SJSA1 (cell line): ENCODE measurements around the gene RAC2. TPM values are rescaled to one million over a fixed set of nuclear protein-coding genes. Genes with fewer than 3 reads are reported as not detected.
"Not testable (repeated sequence)": the region's sequence is repeated elsewhere in the genome, so short reads cannot be mapped to it uniquely, and the experiment has no call there.

Experiments used
- DNase-seq, 2 experiments: peaks; one replicate each; pipeline ENCODE4 v3.0.0-alpha.2; 2015 to 2020; ENCODE audit warnings: low spot score in 2 of 2, low read depth in 1 of 2
- H3K27ac ChIP-seq: fragments of 250-450 bp; sonication (Bioruptor Pico); 2 replicates; pipeline ENCODE4 v1.5.1; 2020; ENCODE audit warnings: mild to moderate bottlenecking, moderate library complexity
- H3K27me3 ChIP-seq: fragments of 250-450 bp; sonication (Bioruptor Pico); replicated peaks from 2 replicates; pipeline ENCODE4 v1.5.1; 2020; ENCODE audit warnings: mild to moderate bottlenecking, moderate library complexity
- H3K36me3 ChIP-seq: fragments of 250-450 bp; sonication (Bioruptor Pico); 2 replicates; pipeline ENCODE4 v1.5.1; 2020; ENCODE audit warnings: mild to moderate bottlenecking
- H3K4me1 ChIP-seq: fragments of 250-450 bp; sonication (Bioruptor Pico); replicated peaks from 2 replicates; pipeline ENCODE4 v1.6.1; 2021; ENCODE audit warnings: mild to moderate bottlenecking
- H3K4me3 ChIP-seq: fragments of 250-450 bp; sonication (Bioruptor Pico); 2 replicates; pipeline ENCODE4 v1.5.1; 2020; ENCODE audit warnings: mild to moderate bottlenecking
- H3K9me3 ChIP-seq: fragments of 250-450 bp; sonication (Bioruptor Pico); replicated peaks from 2 replicates; pipeline ENCODE4 v1.5.1; 2020; ENCODE audit warnings: mild to moderate bottlenecking
- total RNA-seq: library from RNA; depleted of rRNA; stranded (reverse); fragments of >200 nt; shearing (Covaris generic); gene quantifications from 2 replicates; pipeline ENCODE4 v1.2.3, GENCODE V29; 2014

Gene RAC2
- total RNA-seq, 1 experiment from 2014 or later = 2.1 TPM

DNA sequence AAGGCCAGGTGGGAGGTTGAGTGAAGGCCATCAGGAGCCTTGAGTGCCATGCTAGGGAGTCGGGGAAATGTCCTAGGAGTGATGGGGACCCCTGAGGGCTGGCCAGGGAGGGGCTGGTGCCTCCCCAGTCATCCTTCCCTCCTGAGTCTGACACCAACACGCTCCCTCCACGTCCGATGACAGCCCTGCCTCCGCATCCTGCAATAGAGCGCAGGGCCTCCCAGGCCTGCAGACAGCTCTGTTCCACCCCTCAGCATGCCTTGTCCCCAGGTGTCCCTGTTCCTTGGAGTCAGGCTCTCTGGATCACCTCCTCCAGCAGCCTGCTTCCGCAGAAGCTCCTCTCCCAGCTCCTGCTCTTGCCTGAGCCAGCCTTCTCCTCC, 3.1 kb downstream of the RAC2 start:
- DNase-seq = no peak

DNA sequence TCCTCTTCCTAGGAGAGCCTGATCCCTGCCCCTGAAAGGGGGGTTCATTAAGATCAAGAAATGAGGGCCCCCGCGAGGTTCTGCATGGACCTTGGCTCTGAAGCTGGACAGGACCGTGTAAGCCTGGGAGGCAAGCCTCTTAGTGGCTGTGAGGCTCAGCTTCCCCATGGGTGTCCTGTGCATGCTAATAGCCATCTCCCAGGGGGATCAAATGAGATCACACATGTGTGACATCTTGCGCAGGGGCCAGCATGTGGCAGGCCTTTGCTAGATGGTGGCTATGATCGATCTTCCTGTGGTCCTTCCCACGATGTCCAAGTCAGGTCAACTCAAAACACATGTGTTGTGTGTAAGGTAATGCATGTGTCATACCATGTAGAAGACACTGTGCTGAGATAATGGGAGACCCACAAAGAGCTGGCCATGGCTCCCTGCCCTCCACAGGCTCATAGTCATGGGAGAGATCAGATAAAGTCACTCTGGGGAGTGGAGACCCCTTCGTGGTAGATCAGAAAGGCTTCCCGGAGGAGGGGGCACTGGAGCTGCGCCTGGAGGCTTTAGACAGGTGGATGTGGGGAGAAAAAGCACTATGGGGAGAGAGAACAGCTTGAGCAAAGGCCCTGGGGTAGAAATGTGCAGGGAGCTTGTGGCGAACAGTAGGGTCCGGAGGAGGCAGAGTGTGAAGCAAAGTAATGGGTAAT, 3.7 kb downstream of the RAC2 start:
- DNase-seq = no peak
- H3K4me3 ChIP-seq = no peak overlapping the region

More for the DNA sequence above, 3.1 kb downstream of the RAC2 start:
- Histone ChIP-seq H3K27me3 (no peaks in the 10 kb centered on the region), H3K27ac (no peak overlapping the region), H3K4me1 (peaks cover 17% of the 10 kb centered on the region), H3K9me3 (no peaks in the 10 kb centered on the region), H3K36me3 (no peaks in the 10 kb centered on the region), H3K4me3 (no peak overlapping the region)

DNA sequence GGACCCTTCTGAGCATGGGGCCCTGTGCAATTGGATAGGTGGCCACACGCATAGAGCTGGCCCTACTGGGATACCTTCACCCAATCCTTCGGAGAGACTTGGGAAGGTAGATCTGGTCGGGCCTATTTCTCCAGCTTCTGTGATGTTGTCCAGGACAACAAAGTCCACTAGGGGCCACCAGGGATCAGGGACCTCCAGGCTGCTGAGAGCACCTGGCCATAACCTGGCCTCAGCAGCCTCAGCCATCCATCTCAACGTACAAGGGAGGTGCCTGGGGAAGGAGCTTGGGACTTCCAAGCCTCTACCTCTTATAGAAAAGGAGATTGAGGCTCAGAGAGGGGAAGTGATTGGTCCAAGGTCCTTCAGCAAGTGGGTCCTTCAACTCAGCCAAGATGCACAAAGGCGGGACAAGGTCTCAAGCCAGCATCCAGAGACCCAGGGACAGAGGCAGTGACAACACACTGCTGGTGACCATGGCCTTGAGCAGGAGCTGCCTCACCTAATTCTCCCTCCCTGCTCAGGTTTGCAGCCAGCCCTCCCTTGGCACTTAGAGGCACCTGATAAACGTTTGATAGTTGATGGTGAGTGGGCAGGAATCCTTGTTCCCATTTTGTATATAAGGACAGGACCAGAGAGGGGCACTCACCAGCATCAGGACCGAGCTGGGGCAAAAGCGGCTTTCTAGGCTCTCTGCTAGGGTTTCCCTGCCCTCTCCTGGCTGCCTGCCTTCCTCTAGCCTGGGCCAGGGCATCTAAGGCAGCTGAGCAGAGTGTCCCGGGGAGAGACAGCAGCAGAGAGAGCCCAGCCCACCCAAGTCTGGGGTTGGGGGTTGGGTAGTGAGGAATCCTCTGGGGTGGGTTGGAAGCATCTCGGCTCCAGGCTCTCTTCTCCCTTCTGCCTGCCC, 4.5 kb downstream of the RAC2 start:
- no peaks in the 10 kb centered on the region for H3K9me3 ChIP-seq
- no peak overlapping the region for H3K4me3 ChIP-seq
- H3K27me3 ChIP-seq = no peaks in the 10 kb centered on the region
- DNase-seq = no peak
- peaks cover 17% of the 10 kb centered on the region for H3K4me1 ChIP-seq
- H3K27ac ChIP-seq = no peak overlapping the region
- H3K36me3 ChIP-seq = no peaks in the 10 kb centered on the region

More for the DNA sequence above, 3.7 kb downstream of the RAC2 start:
- peaks cover 17% of the 10 kb centered on the region for H3K4me1 ChIP-seq
- no peaks in the 10 kb centered on the region for H3K36me3 ChIP-seq
- no peaks in the 10 kb centered on the region for H3K9me3 ChIP-seq
- no peaks in the 10 kb centered on the region for H3K27me3 ChIP-seq
- H3K27ac ChIP-seq = no peak overlapping the region

DNA sequence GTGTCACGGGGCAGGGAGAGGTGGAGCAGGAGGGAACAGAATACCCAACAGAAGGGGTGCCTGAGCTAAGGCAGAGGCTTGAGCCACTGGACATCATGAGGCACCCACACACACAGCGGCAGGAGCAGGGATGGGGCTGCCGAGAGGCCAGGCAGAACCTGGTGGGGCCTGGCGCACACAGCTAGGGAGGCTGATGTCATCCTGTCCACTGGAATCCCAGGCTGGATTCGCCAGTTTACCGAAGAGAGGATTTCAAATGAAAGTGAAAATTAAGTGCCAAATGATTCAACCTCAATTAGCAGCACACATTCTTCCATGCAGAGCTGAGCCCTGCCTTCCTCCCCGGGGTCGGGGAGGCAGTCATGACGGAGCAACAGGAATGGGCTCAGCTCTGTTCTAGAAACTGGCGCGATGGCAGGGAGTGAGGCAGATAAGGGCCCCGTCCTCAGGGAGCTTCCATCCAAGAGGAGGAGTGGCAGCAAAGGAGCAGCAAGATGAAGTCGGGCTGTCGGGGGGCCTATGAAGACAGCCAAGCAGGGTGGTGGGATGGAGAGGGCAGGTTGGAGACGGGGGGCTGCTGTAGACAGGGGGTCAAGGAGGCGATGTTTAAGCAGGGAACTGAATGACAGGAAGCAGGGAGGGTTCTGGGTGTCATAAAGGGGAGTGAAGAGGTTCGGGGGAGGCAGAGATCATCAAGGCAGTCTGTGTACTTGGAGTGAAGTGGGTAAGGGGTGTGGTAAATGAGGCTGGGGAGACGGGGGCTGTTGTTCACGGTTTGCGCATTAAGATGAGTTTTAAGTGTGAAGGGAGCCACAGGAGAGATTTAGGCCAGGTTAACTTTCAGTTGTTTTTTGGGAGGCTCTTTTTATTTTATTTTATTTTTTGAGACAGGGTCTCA, 6.4 kb downstream of the RAC2 start:
- no peaks in the 10 kb centered on the region for H3K36me3 ChIP-seq
- H3K27me3 ChIP-seq = no peaks in the 10 kb centered on the region
- no peak overlapping the region for H3K27ac ChIP-seq
- H3K4me3 ChIP-seq = no peak overlapping the region
- DNase-seq = no peak
- H3K4me1 ChIP-seq = peaks cover 19% of the 10 kb centered on the region
- no peaks in the 10 kb centered on the region for H3K9me3 ChIP-seq

DNA sequence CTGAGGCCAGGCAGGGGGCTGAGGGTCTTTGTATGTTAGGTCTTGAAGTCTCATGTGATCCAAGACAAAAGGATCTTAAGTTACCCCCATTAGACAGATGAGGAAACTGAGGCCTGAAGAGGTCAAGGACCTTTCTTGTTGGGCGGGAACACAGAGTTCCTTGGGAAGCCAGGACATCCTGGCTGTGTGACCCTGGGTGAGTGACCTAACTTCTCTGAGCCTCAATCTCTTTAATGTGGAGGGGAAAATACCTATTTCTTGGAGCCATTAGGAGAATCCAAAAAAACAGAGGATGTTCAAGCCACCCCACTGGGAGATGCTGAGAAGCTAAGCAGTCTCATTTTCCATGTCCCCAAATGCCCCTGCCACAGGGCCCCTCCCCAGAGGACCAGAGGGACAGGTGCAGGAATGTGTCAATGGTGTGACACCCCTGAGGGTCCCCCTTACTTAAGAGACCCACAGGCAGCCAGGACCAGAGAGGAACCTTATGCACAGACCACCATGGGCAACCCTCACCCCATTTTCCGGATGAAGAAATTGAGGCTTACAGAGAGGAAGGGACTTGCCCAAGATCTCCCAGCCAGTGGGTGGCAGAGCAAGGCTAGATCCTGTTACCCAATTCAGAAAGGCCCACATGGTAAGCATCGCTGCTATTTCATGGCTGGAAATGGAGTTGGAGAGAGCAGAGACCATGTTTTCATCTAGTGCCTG, 8.0 kb downstream of the RAC2 start:
- H3K9me3 ChIP-seq = no peaks in the 10 kb centered on the region
- no peaks in the 10 kb centered on the region for H3K27me3 ChIP-seq
- no peak for DNase-seq
- no peak overlapping the region for H3K27ac ChIP-seq
- peaks cover 11% of the 10 kb centered on the region for H3K4me1 ChIP-seq
- H3K4me3 ChIP-seq = no peak overlapping the region
- H3K36me3 ChIP-seq = no peaks in the 10 kb centered on the region

DNA sequence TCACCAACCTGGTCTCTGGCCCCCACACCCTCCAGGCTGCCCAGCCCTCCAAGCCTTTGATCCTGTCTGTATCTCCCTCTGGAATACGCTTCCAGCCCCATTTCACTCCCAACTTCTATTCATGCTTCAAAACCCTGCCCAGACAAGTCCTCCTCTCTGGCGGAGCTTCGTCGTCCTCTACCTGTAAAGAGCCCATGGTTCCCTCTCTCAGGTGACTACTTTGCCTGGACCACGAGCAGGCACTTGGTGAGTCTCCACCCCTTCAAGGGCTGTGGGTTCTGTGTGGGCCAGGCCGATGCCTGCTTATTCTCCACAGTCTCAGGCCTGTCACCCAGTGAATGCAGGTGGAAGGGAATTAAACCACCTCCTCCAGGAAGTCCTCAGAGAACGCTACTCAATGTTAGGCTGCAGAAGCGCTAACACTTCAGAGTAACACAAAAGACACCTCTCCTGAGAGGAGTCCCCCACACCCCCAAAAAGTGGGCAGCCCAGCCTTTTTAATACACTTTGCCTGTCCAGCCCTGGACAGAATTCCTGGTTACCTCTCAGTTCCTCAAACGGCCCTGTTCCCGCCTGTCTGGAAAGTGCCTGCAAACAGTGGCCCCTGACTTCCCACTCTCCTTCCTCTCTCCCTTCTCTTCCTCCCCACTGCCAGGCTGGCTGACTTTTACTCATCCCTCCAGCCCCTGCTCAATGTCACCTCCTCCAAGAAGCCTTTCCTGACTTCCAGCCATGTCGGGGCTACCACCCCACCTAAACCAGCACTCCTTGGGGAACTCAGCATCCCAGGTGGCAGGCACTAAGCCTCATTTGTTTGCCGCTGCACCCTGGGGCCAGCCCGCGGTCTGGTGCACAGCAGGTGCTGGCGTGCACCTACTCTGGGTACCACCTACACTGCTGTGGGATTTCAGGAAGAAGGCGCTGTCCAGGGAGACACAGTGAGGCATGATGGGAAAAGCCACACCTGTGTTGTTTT, 9.0 kb downstream of the RAC2 start:
- DNase-seq = no peak
- Histone ChIP-seq H3K27ac (no peak overlapping the region), H3K4me1 (peaks cover 17% of the 10 kb centered on the region), H3K9me3 (no peaks in the 10 kb centered on the region), H3K4me3 (no peak overlapping the region), H3K27me3 (no peaks in the 10 kb centered on the region), H3K36me3 (no peaks in the 10 kb centered on the region)

DNA sequence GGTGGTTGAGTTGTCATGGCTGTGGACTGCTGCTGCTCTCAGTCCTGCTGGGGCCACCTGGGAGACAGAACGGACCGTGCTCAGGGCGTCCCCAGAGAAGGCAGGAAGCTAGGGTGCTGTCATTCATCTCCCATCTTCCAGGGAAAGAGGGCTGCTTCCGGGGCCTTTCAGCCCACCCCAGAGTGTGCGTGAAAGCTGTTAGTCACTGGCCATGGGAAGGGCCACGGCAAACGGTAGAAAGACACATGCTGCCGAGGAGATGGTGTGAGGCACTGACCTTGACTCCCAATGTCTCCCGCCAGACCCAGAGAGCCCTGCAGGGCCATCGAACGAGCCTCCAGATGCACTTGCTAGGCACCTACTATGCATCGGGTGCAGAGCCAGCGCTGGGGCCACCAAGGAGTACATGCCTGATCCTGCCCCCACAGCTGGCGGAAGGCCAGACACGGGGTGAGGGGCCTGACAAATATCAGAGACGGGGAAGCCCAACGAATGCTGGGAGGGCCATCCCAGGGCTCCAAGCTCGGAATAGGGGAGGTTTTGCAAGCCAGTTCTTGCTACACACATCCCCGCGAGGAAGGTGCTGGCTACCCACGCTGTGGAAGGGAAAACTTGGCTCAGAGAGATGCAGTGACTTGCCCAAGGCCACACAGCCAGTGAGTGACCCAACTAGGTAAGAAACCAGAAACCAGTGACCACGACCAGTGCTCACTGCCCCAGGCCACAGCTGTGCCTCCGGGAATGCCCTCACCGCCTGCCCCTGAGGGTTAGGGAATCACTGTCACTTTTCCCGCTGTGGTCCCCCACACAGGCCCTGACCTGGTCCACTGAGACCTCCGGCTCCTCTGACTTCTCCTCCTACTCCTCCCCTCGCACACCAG, 10.1 kb downstream of the RAC2 start:
- Histone ChIP-seq H3K27me3 (no peaks in the 10 kb centered on the region), H3K4me1 (peaks cover 28% of the 10 kb centered on the region), H3K4me3 (no peak overlapping the region), H3K9me3 (no peaks in the 10 kb centered on the region), H3K36me3 (no peaks in the 10 kb centered on the region), H3K27ac (no peak overlapping the region)
- no peak for DNase-seq

DNA sequence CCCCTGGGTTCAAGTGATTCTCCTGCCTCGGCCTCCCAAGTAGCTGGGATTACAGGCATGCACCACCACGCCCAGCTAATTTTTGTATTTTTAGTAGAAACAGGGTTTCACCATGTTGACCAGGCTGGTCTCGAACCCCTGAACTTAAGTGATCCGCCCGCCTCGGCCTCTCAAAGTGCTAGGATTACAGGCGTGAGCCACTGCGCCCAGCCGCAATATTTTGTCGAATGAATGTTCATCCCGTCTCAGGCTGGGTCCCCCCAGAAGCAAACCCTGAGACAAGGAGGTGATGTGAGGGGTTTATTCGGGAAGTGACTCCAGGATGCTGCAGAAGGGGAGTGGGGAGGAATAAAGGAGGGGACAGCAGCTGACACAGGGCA, 10.7 kb downstream of the RAC2 start:
- not testable (repeated sequence) for DNase-seq, H3K36me3 ChIP-seq

DNA sequence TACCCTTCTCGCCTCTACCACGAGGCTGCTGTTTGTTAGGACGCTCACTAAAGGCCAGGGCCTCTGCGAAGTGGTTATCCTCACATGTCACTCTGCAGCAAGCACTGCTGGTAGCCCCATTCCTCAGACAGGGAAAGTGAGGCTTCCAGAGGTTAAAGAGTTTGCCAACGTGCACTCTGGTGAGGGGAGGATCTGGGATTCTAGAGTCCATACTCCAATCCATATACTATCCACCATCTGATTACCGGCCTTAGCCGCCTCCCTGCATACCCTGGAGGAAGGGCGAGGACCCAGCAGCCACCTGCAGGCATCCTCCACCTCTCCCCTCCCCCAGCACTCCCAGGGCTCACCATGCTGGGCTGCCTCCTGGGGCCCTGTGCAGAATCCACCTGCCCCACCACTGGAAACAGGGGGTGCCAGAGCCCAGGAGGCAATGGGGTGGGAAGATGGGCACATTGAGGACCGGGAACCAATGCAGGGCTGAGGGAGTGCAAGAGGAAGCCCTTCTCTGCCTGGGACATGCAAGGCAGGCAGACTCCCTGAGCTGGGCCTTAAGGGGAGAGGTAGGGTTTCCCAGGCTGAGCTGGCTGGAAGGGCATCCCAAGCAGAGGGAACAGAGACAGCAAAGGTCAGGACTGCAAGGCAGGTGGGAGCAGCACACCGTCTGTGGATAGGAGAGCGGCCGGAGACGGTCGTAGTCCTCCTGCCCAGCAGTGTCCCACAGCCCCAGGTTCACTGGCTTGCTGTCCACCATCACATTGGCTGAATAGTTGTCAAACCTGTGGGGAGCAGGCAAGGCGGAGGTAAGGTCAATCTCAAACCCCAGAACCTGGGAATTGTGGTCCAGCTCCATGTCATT, 11.7 kb downstream of the RAC2 start:
- Histone ChIP-seq H3K4me3 (no peak overlapping the region), H3K4me1 (peaks cover 39% of the 10 kb centered on the region), H3K27me3 (no peaks in the 10 kb centered on the region), H3K27ac (no peak overlapping the region), H3K9me3 (no peaks in the 10 kb centered on the region), H3K36me3 (0 out of 2 replicates have a peak, but pooled peaks cover 3% of the 10 kb centered on the region)
- no peak for DNase-seq

More for the DNA sequence above, 10.7 kb downstream of the RAC2 start:
- not testable (repeated sequence) for H3K9me3 ChIP-seq, H3K27ac ChIP-seq, H3K4me3 ChIP-seq, H3K27me3 ChIP-seq
- peaks cover 34% of the 10 kb centered on the region for H3K4me1 ChIP-seq

DNA sequence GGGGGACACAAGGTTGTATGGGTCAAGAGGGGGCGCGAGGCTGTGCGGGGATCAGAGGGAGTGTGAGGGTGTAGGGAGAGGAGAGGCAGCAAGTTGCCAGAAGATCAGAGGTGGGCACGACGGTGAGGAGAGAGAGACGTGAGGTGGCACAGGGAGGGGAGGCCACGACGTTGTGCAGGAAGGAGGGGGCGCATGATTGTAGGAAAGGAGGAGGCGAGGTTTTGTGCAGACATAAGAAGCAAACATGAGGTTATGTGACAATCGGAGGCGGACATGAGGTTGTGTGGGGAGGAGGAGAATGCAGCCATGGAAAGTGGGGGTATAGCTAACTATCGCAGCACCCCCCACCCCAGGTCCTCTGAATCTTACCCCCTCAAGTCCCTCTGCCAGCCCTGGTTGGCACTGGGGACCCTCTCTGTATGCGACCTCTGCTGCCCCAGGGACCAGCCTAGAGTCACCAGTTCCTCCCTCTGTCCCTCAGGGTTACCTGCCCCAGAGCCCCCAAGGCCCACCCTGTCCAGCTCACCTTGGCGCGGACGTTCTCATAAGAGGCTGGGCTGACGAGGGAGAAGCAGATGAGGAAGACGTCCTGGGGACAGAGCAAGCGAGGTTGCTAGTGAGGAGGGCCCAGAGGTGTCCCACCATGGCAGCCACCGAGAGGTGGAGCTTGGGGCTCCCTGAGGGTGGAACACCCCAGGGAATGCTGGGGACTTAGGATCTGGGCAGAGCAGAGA, 12.5 kb downstream of the RAC2 start:
- H3K4me1 ChIP-seq = peaks cover 39% of the 10 kb centered on the region
- 0 out of 2 replicates have a peak, but pooled peaks cover 3% of the 10 kb centered on the region for H3K36me3 ChIP-seq
- no peaks in the 10 kb centered on the region for H3K27me3 ChIP-seq
- H3K4me3 ChIP-seq = no peak overlapping the region
- no peaks in the 10 kb centered on the region for H3K9me3 ChIP-seq
- H3K27ac ChIP-seq = no peak overlapping the region
- DNase-seq = no peak
